AG20443 (cell line): ENCODE results near the gene NTM.
A peak's percentile ranks its signal among the peaks of the same experiment; 100 is the strongest.

ENCODE experiments used
- DNase-seq: peaks from one replicate; pipeline ENCODE4 v3.0.0; 2012; ENCODE audit warnings: low spot score, mixed read lengths

Gene NTM

GRCh38 chr11:131770801-131771200, 400.4 kb downstream of the NTM start:
- DNase-seq, result peak; percentile 21

DNA sequence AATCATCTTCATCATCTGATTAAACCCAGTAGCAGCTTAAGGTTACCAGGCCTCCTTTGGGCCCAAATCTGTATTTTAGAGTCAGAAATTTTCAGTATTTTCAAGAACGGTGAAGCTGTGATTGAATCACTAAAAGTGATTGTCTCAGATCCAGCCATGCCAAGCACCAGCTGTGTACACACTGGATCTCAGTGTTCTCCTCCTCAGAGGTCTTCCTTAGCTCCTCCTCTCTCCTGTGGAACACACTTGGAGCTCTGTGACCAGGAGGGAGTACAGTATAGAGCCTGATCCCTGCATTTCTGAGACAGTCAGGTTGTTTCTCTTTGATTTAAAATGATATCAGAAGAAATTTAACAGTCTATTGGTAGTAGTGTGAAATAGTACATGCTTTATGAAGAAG, 401.1 kb downstream of the NTM start:
- DNase-seq, result no peak

GRCh38 chr11:131773626-131774025, 403.2 kb downstream of the NTM start:
- no peak for DNase-seq

DNA sequence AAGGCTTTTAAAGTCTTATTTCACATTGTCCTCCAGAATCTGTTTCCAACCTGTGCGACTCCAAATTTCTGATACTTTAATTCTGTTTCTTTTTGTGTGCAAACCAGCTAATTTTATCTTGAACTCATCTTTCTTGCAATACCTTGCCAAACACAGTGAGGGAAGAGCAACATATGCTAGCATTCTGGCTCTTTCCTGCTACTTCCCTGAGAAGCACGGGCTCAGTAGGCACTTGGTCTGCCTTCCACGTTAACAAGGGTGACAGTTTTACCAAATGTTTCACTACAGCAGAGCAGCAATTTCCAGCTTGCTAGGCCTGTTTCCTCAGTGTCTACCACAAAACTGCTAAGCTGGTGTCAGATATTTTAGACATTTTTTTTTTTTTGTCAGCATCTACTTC, 405.8 kb downstream of the NTM start:
- no peak for DNase-seq

GRCh38 chr11:131785801-131786200, 415.4 kb downstream of the NTM start:
- DNase-seq, result no peak

GRCh38 chr11:131787119-131787518, 416.7 kb downstream of the NTM start:
- DNase-seq, result no peak

GRCh38 chr11:131790586-131790985, 420.2 kb downstream of the NTM start:
- DNase-seq, result no peak

DNA sequence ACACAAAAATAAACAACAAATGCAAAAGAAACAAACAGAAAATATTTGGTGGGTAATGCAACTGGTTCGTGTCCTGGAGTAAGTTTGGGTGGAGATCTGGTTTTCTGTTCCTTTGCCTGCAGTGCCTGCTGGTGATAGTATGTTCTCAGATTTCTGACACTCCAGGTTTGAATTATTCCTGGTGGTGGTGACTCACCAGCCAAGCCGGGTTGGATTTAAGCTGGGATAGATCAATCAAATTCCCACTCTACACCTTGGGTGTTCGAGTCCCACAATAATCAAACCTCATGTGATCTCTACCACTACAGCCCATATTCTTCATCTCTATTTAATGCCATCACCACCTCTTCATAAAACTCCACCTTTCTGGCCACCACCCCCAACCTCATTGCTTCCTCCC, 421.8 kb downstream of the NTM start:
- DNase-seq, result no peak

GRCh38 chr11:131796089-131796488, 425.7 kb downstream of the NTM start:
- DNase-seq, result no peak

DNA sequence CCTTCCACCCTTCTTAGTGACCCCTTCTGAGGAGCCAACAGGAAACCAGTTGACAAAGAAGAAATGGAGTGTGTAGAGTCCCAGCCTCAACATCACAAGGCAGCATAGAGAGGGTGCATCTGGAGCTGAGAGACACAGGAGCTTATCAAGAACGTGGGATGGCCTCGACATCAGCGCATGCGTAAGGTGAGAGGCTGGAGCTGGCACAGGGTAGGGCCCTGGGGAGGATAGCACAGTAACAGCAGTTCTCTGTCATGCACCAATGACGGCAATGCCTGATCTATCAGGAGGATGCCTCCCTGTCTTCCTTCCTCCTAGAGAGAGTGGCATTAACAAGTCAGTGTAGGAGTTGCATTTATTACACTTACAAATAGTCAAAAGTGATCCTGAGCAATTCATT, 426.1 kb downstream of the NTM start:
- no peak for DNase-seq

- DNase-seq, result no peak
These were observed 430.0 kb downstream of the NTM start for GRCh38 chr11:131800452-131800851.

DNA sequence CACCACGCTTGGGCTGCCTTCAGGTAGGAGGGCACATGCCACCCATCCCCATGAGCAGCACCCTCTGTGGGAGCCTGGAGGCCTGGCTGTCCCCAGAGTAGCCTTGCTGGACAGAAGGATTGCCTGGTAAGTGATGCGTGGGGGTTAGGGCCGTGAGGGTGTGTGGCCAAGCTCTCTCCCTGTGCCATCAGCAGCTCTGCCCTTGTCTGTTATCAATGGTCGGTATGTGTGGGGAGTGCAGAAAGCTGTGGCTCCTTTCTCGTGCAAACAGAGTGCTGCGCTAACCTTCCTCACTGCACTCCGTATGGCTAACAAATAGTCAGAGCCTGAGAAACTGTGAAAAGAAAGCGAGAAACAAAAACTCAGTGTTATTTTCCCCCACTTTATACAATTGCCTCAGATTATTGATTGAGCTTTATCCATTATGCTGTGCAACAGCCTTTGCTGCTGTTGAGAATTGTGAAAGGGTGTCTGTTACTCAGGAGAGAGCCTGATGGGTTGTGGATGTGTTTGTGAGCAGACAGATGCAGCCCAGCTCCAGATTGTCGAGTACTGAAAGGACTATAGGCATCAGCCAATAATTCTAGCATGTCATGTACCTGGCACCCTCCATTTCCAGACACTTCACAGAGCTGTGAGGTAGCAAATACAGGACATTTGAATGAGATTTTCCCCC, 432.2 kb downstream of the NTM start:
- DNase-seq, result no peak

DNA sequence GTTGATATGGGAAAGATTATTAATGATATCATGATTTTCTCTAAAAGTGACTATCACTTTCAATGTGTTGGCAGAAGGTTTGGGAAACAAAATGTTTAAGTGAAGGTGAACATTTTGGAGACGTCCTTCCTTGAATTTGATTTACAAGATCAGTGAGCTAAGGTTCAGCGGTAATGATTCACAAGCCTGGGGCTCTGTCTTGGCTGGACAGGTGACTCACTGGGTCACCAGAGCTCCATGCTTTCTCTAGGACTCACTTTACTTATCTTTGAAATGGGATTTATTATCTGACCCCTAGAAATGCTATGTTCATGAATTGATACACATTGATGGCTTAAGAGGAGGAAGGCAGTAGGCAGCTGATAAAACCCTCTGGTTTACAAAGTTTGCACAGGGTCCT, 437.5 kb downstream of the NTM start:
- DNase-seq, result no peak

- DNase-seq, result no peak
These were observed 438.1 kb downstream of the NTM start for GRCh38 chr11:131808470-131808869.

DNA sequence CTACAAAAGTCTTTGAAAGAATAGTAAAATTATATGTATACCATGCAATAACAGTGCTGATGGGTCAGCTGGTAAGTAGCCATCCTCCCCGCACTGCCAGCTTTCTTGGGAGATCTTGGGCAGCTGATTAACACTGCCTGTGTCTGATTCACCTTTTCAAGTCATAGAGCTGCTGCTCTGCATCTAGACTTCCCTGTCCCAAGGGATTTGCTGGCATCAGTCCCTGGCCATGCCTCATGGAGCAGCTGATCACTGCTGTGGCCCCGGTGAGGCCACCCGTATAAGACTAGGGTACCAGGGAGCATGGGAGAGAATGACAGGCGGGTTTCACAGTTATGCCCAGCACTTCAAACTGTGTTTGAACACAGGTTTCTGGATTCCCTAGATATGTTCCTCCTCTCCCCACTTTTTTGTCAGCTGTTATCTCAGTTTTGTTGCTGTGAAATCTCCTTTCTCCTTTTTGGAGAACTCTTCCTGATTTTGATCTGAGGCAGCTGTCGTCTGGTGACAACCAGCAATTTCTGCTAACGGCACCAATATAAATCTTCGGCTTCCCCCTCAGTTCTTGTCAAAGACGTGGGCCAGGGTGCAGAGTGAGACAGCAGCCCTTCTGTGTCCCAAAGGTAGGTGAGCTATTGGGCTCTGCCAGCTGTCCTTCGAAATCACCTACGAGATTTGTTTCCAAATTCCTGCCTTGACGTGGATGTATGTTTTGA, 438.9 kb downstream of the NTM start:
- no peak for DNase-seq

- DNase-seq, result no peak
These were observed 440.1 kb downstream of the NTM start for GRCh38 chr11:131810541-131810940.

GRCh38 chr11:131811383-131811782, 441.0 kb downstream of the NTM start:
- no peak for DNase-seq

GRCh38 chr11:131814108-131814507, 443.7 kb downstream of the NTM start:
- no peak for DNase-seq

DNA sequence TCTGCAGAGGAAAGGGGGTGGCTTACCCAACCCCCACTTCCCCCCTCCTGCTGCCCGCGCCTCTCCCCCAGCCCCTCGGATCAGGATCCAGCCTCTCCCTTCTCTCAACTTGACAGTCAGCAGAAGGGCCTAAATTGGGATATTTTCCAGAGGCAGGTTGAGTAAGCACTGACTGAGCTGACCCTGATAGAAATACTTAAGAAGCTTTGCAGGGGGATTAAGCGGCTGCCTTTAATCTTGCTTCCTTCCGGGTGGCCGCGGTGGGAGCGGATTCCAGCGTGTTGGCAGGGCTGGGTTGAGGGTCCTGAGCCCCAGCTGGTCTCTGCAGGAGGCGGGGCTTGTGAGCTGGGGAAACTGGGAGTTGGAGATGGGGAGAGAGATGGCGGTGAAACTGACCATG, 445.2 kb downstream of the NTM start:
- DNase-seq, result no peak

DNA sequence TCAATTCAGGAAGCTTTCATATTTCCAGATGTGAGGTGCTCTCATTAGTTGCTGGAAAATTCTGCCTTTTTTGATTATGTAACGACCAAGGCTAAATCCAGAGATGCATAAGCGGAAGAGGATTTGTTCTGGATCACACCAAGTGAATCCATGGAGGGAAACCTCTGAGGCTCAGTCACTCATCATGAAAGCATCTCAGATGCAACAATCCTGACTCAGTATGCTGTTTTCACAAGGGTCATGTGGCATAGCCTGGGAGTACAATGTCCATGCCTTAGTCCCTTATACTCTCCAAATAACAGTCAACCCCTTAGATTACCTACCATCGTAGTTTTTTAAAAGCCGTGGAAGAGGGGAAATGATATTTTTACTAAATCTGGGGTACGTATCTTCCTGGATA, 445.6 kb downstream of the NTM start:
- peak; percentile 25 for DNase-seq

GRCh38 chr11:131817687-131818188, 447.3 kb downstream of the NTM start:
- no peak for DNase-seq

- DNase-seq, result no peak
These were observed 449.4 kb downstream of the NTM start for GRCh38 chr11:131819865-131820264.

- DNase-seq, result no peak
These were observed 452.1 kb downstream of the NTM start for GRCh38 chr11:131822506-131822905.

GRCh38 chr11:131823772-131824171, 453.4 kb downstream of the NTM start:
- DNase-seq, result no peak
